Activated CD4-positive, alpha-beta T cell treated with anti-CD3 and anti-CD28 coated beads, Interleukin-2, amount 50 U/mL, for 16 hours (primary cell): Measurements from ENCODE around the gene CD82.
A peak's percentile ranks its signal among the peaks of the same experiment; 100 is the strongest.

Source experiments
- DNase-seq: peaks from one replicate; pipeline ENCODE4 v3.0.0-alpha.2; 2020

CD82 gene, protein sequence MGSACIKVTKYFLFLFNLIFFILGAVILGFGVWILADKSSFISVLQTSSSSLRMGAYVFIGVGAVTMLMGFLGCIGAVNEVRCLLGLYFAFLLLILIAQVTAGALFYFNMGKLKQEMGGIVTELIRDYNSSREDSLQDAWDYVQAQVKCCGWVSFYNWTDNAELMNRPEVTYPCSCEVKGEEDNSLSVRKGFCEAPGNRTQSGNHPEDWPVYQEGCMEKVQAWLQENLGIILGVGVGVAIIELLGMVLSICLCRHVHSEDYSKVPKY

DNA sequence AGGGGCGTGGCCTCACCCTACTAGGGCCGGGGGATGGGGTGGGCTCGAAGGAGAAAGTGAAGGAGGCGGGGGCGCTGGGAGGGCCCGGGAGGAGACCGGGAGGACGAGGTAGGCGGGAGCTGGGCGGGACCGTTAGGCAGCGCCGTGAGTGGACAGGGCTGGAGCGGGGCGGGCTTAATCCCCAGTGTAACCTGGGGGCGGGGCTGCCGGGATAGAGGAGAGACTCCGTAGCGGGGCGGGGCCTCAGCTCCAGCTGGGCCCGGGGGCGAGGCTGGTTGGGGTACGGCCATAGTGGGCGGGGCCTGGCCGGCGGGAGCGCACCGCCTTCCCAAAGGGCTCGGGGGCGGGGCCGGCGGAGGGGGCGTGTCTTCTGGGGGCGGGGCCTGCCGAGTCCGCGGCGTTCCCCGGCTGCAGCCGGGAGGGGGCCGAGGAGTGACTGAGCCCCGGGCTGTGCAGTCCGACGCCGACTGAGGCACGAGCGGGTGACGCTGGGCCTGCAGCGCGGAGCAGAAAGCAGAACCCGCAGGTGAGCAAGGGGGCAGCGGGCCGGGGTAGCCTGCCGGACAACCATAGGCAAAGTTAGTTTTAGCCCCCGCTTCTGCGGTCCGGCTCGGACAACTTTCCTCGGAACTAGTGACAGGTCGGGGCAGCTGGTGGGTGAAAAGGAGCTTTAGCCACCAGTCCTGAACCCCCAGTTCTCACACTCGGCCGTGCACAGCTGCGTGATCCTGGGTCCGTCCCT, at the start of gene CD82:
Gene CD82 (plus strand): TSS at position 453 of the 742 bp plus-strand sequence. CDS start 29,000 bp downstream, outside the sequence.
- peak; percentile 99 for DNase-seq

DNA sequence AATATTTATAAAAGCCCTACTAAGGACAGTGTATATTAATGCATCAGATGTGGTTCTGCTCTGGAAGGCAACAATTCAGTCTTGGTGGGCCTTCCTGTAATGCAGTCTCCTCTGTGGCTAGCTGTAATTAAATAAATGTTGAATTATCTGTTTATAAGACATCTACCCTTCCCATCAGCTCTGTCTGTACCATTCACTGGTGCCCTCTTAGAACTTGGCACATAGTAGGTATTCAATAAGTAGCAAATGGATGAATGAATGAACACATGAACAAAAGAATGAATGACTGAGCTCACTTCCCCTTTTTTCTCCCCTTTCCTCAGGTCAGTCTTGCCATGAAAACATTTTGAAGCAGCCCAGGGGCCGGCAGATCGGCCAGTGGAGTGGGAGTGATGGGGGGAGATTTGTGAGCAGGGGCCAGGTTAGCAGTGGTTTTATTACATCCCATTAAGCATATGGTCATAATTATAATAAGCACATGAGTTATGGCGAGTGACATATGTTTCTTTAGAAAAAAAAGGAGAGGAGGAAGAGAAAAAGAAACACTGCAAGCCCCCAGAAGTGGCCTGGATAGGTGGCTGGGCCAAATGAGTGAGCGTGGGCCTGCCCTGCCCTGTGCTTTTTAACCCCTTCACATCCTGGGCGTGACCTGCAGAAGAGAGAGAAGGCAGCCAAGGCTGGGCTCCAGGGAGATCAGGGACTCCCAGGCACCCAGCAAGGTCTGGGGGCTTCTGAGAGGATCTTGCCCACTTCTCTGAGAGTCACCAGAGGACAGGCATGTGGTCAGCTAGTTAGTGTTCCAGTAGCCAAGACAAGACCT, 48.6 kb upstream of the CD82 start:
- no peak for DNase-seq

DNA sequence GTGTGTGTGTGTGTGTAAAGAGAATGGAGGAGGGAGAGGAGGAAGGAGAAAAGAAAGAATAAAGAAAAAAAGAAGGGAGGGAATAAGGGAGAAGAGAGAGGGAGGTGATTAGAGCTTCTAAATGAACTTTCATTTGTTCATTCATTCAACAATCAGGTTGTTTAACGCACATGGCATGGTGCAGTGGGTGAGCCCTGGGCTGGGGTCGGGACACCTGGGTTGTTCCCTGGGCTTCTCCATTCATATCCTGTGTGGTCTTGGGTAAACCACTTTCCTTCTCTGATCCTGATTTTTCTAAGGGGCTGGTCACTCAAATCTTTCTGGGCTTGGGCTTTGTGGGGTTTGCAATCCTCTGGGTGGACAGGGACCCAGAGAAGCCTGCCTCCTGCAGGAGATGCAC, 47.9 kb upstream of the CD82 start:
- no peak for DNase-seq

DNA sequence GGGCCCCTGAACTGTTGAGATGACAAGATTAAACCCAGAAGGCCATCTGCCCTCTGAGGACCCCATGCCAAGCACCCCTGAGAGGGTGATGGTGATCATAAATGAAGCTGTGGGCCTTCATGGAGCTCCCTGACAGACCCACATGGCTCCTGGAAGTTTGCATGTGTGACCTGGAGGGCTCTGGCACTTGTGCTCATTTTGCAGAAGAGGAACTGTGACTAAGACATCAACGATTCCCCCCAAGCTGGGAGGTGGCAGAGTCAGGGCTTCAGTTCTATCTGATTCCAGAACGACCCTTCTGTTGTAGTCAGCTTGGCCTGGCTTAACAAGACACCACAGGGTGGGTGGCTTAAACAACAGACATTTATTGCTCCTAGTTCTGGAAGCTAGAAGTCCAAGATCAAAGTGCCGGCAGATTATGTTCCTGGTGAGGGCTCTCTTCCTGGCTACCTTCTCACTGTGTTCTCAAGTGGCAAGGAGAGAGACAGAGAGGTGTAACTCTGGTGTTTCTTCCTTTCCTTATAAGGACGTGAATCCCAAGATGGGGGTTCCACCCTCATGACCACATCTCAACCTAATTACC, 46.4 kb upstream of the CD82 start:
- no peak for DNase-seq

DNA sequence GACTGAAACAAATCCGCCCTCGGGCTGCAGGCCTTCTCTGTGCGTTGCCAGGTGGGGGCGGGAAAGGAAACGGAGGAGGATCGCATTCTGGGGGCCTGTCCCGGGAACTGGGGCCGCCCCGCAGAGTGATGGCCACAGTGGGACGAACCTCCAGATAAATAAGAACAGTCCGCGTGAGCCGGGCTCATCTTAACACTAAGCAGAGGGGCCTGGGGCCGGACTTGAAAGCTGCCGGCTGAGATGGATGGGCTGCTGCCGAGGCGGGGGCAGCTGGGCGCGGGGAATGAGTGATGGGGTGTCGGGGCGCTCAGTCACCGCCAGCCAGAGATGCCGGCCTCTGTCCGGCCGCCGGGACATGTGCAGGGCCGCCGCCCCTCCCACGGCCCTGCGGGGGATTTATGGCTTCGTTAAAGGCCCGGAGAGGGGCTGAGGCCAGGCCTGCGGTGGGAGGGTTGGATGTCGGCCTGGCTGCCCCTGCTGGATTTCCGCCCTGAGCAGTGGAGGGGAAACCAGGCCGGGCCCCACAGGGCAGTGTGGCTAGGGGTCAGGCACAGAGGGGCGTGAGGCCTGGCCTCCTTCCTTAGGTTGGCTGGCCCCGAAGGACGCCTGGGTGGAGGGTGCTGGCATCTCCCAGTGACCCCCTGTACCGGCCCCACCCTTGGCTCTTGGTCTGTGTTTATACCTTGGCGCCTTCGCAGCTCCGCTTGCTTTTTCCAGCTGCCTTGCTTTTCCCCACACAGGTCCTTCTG, 45.3 kb upstream of the CD82 start:
- DNase-seq = no peak

DNA sequence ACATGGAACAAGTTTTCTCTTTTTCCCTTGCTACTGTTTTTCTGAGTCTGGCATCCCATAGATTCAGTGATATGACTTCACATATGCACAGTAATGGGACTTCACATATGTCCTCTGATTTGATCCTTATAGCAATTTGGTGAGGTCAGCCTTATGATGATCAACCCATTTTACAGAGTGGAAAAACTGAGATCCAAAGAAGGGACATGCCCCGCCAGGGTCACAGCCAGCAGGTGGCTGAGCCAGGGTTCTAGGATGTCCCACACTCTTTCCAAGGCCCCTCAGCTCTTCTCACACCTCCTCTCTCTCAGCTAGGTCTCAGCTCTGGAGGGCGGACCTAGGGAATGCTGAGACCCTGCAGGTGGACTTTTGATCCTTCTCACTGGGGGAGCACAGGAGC, 44.3 kb upstream of the CD82 start:
- DNase-seq = no peak

DNA sequence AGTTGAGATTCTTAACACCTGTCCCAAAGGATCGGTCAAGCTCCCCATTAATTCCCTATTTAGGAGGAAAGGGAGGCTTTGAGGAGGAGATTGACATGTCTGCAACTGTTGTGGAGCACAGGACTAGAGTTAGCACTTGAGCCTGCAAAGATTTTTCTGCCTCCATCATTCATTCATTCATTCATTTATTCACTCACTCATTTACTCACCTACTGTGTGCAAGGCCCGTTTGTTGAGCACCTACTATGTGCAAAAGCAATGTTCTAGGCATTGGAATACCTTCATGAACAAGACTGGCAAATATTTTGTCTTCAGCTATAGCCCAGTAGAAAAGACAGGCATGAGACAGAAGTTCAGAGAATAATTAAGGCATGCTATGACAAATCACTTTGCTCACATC, 43.2 kb upstream of the CD82 start:
- DNase-seq = no peak

DNA sequence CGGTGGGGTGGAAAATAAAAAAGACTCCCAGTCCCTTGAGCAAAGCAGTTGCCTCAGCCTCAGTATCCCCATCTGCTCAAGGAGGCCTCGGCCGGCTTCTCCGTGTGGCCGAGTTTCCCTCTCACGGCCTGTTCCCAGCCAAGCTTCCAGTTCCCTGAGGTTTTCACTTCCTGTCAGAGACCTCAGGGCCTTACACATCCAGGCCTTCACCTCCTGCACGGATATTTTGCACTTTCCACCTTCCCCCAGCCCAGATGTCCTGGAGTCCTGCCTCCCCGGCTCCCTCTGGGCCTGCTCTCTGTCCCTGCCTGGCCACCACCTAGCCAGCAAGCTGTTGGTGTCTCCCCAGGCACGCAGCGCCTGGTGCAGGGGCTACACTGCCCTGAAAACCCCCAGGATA, 41.1 kb upstream of the CD82 start:
- no peak for DNase-seq

DNA sequence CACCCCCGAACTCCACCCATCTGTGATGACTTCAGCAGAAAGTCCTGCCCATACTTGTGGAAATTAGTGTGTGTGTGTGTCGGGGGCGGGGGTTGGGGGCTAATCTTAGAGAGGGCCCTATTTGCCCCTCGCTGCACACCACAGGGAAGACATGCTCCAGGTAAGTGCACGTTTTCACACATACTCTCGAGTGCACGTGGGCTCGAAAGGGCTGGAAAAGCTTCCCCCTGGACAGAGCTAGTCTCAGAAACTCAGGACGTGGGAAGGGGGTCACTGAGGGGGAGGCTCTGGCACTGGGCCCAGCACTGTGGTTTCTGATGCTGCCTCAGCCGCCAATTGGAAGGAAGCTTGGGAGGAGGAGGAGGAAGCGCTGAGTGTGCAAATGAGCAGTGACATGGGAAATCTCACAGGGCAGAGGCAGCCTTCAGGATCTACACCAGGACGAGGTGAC, 40.7 kb upstream of the CD82 start:
- no peak for DNase-seq

DNA sequence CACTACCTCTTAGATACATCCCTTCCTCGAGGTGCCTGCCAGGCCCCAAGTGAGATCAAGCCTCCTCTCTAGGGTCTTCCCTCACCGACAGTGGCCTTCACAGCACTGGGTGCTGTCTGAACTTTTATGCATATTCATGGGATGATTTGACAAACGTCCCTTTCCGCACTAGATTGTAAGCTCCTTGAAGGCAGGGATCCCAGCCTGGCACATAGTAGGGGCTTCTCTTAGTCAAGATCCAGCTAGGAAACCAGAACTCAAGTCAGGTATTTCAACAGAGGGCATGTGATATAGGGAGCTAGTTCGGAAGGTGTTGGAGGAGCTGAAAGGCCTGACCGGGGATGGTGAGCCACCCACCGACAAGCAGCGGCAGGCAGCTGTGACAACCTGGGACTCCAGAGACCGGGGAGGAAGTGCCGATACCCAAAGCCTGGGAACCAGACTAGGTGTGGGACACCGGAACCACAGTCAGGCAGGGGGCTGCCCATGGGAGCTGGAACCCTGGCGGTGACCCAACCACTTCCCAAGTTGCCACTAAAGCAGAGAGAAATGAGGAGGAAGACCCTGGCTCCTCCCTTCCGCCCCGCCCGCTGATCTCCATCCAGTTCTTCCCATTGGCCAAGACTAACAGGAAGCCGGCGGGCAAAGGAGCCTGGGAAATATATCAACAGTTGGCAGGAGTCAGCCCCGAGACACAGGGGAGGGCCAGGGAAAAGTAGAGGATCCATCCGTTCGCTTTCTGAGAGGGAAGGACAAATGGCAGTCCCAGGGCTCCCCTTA, 39.8 kb upstream of the CD82 start:
- DNase-seq = no peak

DNA sequence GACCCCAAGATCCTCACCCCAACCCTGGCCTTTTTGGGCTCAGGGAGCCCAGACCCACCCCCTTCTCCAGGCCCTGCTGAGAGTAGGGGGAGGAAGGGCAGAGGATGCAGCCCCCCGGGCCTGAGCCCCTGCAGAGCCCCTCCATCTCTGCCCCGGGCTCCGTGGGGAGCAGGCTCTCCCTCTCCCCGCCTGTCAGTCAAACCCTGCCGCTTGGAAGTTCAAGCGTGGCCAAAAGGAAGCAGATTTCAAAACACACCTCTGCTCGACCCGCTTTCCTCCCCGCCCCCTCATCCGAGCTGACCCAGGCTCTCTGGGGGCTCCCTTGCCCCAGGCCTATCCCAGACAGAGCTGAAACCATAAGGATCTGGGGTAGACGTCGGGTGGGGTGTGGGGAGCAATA, 39.0 kb upstream of the CD82 start:
- no peak for DNase-seq

DNA sequence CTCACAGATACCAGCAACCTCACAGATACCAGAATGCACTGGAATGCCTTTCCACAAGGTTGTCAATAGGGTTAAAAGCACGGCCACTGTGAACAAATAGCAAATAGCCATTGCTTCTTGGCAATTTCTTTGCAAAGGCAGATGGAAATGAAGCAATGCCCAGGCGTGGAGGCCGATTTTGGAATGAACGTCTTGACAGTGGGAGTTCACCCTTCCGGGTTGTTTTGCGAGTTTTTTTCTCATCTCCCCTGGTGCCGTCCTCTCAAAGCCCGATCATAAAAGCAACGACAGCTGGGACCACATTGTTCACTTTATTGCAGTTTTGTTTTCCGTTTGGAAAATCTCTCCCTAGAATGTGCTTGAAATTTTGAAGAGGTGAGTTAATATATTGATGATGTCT, 38.0 kb upstream of the CD82 start:
- no peak for DNase-seq

DNA sequence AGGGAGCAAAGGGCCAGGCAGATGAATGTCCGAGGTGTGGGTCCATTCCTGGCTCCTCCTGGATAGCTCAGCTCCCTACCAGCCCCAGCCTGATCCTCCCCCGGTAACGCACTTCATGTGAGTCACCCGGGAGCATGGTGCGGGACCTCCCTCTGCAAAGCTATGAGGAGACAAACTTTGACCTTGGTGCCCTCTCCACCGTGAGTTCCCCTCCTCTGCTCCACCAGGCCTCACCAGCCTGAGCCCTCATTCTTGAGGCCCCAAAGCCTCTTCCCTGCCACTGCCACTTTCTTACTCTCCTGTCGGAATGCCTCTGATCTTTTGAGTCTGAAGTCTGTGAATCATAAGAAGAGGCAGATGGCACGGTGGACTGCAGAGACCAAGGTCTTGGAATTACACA, 37.4 kb upstream of the CD82 start:
- DNase-seq = no peak

DNA sequence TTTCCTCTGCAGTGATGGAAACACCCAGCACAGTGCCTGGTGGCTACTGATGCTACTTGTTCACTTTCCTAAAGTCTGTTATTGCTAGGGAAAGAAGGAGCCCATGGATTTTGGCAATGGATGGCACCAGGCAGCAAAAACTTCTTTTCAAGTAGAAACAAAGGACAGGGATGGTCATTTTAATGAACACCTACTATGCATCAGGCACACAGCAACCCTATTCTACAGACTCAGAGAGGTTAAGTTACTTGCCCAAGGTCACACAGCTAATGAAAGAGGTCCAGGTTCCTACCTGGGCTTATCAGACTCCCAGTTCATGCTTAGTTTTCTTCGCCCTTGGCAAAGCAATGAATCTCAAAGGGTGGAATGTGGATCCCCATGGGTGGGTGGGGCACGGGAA, 36.9 kb upstream of the CD82 start:
- no peak for DNase-seq

DNA sequence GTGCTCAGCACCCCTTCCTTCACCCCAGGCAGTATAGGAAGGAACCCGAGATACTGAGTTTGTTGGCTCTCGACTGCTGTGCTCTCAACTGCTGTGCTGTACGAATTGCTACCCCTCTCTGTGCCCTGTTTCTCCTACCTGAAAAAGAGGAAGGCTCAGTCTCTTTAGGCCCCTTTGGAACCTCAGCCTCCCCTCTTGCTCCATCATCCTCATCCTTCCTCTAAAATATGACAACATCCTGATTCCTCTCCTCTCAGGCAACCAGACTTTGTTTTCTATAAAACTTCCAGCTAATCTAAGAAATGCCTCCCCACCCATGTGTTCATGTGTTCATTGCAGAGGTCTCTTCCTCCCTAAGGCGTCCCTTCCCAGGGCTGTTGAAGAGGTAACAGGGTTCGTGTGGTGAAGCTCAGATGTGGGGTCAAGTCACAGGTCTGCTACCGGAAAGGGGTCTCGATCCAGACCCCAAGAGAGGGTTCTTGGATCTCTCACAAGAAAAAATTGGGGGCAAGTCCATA, 35.5 kb upstream of the CD82 start:
- DNase-seq = no peak

DNA sequence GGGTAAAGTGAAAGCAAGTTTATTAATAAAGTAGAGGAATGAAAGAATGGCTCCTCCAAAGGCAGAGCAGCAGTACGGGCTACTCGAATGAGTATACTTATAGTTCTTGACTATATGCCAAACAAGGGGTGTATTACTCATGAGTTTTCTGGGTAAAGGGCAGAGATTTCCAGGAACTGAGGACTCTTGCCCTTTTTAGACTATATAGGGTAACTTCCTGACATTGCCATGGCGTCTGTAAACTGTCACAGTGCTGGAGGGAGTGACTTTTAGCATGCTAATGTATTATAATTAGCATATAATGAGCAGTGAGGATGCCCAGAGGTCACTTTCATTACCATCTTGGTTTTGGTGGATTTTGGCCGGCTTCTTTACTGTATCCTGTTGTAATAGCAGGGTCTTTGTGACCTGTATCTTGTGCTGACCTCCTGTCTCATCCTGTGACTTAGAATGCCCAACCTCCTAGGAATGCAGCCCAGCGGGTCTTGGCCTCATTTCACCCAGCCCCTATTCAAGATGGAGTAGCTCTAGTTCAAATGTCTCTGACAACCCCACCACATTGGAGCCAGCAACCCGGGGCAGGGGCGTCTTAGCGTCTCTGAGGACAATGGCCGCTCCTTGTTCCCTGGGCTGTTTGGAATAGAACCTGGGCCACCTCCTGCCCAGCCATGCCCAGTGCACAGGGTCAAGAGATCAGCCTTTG, 34.9 kb upstream of the CD82 start:
- peak; percentile 92 for DNase-seq

DNA sequence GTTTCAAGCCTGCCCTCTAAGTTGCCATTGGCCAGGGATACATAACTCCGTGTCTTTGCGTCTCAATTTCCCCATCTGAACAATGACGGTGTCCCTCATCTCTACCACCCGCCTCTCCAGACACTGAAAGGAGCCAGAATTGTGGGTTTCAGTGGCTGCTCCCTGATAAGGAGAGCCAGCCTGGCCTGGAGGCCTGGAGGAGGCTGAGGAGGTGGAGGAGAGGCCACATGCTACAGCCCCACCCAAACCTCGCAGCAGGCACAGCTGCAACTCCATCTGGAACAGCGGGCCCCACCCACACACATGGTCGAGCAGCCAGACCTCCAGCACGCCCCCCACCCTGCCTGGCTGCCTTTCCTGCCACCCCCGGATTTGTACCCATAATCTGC, 34.4 kb upstream of the CD82 start:
- no peak for DNase-seq

DNA sequence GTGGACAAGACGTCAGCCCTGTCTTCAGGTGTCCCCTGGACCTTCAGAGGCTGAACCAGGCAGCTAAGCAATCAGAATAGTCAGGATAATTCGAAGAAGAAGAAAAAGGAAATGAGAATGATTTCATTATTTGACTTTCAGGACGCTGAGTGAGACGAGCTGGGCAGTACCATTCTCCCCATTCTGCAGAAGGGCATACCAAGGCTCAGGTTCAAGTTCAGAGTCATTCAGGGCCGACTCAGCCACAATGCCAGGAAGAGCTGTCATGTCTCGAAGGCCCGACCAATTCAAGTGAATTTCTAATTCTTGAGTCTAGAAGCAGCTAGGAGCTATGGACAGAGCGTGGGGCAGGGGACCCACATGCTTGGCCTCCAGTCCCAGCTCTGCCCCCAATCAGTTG, 33.8 kb upstream of the CD82 start:
- no peak for DNase-seq

DNA sequence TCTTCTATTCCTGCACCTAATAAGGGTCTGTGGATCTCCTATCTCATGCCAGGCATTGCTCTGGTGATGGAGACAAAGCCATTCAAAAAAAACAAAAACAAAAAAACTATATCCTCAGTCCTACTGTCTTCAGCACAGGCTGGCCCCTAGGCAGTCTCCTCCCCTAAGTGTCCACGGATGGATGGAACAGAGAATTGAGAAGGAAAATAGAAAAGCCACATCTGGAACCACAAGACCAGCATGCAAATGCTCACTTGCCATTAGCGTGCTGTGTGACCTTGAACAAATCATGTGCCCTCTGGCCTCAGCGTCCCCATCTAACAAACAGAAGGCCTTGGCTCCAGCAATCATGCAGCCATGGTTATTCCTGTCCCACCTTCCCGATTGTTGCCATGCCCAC, 32.7 kb upstream of the CD82 start:
- DNase-seq = no peak

DNA sequence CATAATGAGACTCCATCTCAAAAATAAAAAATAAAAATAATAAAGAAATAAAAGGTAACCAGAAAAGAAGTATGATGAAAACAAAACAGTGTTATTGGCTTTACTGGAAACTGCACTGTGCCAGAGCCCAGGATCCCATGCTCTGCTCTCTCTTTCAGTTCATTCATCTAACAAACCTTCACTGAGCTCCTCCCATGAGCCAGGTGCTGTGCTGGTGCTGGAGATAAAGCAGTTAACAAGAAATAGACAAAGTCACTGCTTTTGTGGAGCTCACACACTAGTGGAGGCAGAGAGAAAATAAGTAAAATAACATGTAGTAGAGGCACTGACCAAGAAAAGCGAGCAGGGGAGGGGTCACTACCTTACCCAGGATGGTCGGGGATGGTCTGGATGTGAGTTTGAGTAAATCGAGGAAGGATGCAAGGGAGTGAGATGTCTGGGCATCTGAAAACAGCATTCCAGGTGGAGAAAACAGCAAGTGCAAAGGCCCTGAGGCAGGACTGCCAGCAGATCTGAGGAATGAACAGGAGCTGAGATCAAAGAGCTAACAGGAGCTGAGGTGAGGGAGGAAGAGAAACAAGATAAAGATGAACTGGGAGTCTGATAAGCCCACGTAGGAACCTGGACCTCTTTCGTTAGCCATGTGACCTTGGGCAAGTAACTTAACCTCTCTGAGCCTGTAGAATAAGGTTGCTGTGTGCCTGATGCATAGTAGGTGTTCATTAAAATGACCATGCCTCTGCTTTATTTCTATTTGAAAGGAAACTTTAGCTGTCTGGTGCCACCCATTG, 31.3 kb upstream of the CD82 start:
- DNase-seq = no peak
